ENCODE results near the gene U2AF1L4.
A peak's percentile ranks its signal among the peaks of the same experiment; 100 is the strongest.

Gene U2AF1L4

GRCh38 chr19:35750167-35750566 lies 4.9 kb upstream of the U2AF1L4 start:
- DNase-seq (ENCODE audit: low spot score), result no peak
- peak overlapping the region in 1 of 2 donors; percentile 31 for H3K27ac ChIP-seq
- TF ChIP-seq, protein P1, sequence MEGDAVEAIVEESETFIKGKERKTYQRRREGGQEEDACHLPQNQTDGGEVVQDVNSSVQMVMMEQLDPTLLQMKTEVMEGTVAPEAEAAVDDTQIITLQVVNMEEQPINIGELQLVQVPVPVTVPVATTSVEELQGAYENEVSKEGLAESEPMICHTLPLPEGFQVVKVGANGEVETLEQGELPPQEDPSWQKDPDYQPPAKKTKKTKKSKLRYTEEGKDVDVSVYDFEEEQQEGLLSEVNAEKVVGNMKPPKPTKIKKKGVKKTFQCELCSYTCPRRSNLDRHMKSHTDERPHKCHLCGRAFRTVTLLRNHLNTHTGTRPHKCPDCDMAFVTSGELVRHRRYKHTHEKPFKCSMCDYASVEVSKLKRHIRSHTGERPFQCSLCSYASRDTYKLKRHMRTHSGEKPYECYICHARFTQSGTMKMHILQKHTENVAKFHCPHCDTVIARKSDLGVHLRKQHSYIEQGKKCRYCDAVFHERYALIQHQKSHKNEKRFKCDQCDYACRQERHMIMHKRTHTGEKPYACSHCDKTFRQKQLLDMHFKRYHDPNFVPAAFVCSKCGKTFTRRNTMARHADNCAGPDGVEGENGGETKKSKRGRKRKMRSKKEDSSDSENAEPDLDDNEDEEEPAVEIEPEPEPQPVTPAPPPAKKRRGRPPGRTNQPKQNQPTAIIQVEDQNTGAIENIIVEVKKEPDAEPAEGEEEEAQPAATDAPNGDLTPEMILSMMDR (IDR thresholded peaks at IDR 0.05), result no peak
- no peak overlapping the region for H3K4me3 ChIP-seq

GRCh38 chr19:35748106-35749020 lies 3.1 kb upstream of the U2AF1L4 start, which contains the start of gene LIN37:
Gene LIN37 (plus strand): TSS chr19:35748576. CDS start chr19:35748725, 149 bp downstream.
- DNase-seq (ENCODE audit: low spot score), result peak; percentile 100
- Histone ChIP-seq H3K27ac (peak within 1 kb of the TSS; percentile 82 to 88), H3K4me3 (peak within 1 kb of the TSS; percentile 90)
- TF ChIP-seq, protein P1 (IDR thresholded peaks at IDR 0.05), result no peak

- TF ChIP-seq, protein P1 (IDR thresholded peaks at IDR 0.05), result no peak
- DNase-seq (ENCODE audit: low spot score), result no peak
- Histone ChIP-seq H3K4me3 (peak overlapping the region; percentile 87), H3K27ac (peak overlapping the region in 1 of 2 donors; percentile 5)
Measured at GRCh38 chr19:35746531-35746930, 1.3 kb upstream of the U2AF1L4 start.

DNA sequence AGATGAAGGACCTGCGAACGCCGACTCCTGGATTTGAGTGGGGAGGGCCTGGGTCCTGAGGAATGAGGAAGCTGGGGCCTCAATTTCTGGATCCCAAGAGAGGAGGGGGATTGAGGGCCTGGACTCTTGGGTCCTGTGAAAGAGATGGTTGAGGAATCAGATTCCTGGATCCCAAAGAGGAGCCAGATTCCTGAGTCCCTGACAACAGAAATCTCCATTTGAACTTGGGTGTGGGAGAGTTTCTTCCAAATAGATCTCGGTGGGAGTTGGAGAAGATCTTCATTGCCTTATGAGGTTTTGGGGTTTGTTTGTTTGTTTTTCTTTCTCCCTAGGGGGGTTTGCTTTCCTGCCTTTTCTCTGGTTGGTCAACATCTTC lies 857 bp upstream of the U2AF1L4 start:
- DNase-seq (ENCODE audit: low spot score), result no peak
- H3K27ac ChIP-seq, result peak overlapping the region; percentile 84 to 100
- TF ChIP-seq, protein P1 (IDR thresholded peaks at IDR 0.05), result no peak
- H3K4me3 ChIP-seq, result peak overlapping the region; percentile 87

DNA sequence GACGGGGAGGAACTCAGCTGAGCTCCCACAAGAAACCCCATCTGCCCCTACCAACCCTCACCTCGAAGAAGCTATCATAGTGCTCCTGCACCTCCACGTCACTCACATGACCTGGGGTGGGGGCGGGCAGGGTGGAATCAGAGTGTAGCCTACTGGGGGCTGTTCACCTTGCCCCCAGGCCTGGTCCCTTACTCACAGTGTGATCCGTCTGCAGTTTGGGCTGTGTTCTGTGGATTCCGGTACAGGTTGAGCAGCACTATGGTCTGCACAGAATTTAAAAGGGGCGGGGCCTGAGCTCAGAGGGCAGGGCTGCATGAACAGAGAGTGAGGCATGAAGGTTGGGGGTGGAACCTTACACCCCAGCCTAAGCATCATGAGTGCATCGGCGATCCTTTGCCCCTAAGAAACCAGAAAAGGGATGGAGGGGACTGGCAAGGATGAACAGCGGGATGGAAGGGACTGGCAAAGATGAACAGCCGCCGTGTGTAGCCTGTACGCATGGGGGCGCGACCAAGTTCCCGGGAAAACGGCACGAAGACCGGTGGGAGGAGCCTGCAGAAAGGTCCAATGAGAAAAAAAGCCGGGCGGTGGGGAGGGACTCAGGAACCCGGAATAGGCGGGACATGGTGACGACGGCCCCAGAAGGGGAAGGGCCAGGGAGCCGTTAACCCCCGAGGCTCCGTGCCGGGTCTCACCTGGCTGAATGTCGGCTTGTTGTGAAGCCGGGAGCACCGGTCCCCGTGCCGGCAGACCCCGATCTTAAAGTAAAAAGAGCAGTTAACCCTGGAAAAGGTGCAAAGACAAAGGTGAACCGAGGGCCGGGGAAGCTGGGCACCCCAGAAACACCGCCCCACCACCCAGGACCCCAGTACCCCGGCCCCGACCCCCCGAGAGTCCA lies 539 bp downstream of the U2AF1L4 start:
- Histone ChIP-seq H3K4me3 (peak overlapping the region; percentile 87), H3K27ac (peak overlapping the region; percentile 99 to 100)
- TF ChIP-seq, protein P1 (IDR thresholded peaks at IDR 0.05), result no peak
- peak; percentile 98 for DNase-seq (ENCODE audit: low spot score)

- DNase-seq (ENCODE audit: low spot score), result no peak
- Histone ChIP-seq H3K27ac (peak overlapping the region; percentile 99 to 100), H3K4me3 (peak overlapping the region; percentile 87)
- TF ChIP-seq, protein P1 (IDR thresholded peaks at IDR 0.05), result no peak
Measured at GRCh38 chr19:35743640-35744429, 1.4 kb downstream of the U2AF1L4 start.
